MM.1S (cell line): ENCODE measurements around the gene CREB5.

Experiments used
- EZH2 ChIP-seq: fragments of 300-600 bp; sonication (generic); optimal IDR thresholded peaks from 2 replicates; pipeline ENCODE3; 2017; ENCODE audit warnings: low read depth, mild to moderate bottlenecking, antibody characterized with exemption, low read length, mixed read lengths
- TF ChIP-seq, protein P1 (sequence below): fragments of 300-600 bp; sonication (generic); IDR thresholded peaks from 2 replicates; pipeline ENCODE4 v1.5.1; 2016; ENCODE audit warnings: antibody characterized with exemption, low read length, mixed read lengths

DNA sequence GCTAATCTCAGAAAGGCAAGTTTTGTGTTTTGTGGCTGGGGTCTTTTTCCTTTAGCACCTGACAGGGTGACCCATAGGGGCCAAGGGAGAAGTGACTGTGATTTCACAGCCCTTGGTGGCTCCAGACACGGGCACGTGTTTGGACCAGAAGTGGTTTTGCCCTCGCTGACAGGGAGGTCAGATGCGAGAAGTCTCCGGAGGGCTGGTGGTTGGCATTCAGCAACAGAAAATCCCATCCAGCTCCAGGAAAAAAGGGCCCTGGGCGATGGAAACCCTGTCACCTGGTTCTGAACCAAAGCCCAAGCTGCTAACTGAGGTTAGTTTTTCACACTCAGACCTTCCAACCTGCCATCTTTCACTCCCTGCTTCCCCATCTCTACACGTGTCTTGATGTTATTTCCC lies 272.9 kb downstream of the CREB5 start:
- TF ChIP-seq, protein P1, sequence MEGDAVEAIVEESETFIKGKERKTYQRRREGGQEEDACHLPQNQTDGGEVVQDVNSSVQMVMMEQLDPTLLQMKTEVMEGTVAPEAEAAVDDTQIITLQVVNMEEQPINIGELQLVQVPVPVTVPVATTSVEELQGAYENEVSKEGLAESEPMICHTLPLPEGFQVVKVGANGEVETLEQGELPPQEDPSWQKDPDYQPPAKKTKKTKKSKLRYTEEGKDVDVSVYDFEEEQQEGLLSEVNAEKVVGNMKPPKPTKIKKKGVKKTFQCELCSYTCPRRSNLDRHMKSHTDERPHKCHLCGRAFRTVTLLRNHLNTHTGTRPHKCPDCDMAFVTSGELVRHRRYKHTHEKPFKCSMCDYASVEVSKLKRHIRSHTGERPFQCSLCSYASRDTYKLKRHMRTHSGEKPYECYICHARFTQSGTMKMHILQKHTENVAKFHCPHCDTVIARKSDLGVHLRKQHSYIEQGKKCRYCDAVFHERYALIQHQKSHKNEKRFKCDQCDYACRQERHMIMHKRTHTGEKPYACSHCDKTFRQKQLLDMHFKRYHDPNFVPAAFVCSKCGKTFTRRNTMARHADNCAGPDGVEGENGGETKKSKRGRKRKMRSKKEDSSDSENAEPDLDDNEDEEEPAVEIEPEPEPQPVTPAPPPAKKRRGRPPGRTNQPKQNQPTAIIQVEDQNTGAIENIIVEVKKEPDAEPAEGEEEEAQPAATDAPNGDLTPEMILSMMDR, result no peak
- no peak for TF ChIP-seq EZH2
